Mesenteric fat pad (tissue), 1 donor: Measurements from ENCODE around the gene COL12A1. TPM values are rescaled to one million over a fixed set of nuclear protein-coding genes. Genes with fewer than 3 reads are reported as not detected.

Experiments used
- DNase-seq: peaks from one replicate; pipeline ENCODE4 v3.0.0-alpha.2; 2020; ENCODE audit warnings: low spot score
- total RNA-seq: library from RNA; stranded (reverse); fragmentation: NEBNext Ultra II Directional; extraction: Animal tissue kit (Norgen Biotek cat#: 25700); gene quantifications from one replicate; pipeline ENCODE4 v1.2.1, GENCODE V29; 2021
- donor health status: DM: yes; HTN: yes; CAD: no.

The COL12A1 gene
- total RNA-seq, 1 donor from 2014 or later, result 376 TPM

DNA sequence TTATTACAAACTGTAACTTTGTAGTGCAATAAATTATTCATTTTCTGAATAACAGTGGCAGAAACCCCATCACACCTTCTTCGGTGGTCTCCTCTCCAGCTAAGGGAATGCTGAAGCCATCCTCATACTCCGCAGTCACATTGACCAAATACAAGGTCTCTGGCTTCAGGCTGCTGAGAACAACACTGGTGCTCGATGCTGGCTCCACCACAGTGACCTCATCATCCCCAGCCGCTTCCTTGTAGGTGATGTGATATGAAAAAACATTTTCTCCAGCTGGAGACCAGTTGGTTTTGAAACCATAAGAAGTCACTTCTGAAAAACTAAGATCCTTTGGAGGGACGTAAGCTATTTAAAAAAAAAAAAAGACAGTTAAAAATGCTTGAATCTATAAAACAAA is 25.0 kb downstream of the COL12A1 start:
- no peak for DNase-seq

DNA sequence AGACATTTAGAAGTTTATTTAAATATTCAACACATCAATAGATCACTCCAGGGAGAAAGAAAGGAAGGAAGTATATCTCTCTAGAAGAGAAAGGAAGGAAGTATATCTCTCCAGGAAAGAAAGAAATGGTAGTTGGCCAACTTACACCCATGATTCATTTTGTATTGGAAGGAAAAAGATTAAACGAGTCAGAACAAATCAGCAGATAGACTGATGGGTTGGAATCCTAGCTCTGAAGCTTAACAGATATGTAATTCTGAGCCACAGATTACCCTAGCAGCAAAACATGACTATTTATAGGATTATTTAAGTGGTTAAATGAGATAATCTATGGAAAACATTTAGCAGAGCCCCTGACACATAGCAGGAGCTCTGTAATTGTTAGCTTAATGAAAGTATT is 27.1 kb downstream of the COL12A1 start:
- DNase-seq, result no peak

DNA sequence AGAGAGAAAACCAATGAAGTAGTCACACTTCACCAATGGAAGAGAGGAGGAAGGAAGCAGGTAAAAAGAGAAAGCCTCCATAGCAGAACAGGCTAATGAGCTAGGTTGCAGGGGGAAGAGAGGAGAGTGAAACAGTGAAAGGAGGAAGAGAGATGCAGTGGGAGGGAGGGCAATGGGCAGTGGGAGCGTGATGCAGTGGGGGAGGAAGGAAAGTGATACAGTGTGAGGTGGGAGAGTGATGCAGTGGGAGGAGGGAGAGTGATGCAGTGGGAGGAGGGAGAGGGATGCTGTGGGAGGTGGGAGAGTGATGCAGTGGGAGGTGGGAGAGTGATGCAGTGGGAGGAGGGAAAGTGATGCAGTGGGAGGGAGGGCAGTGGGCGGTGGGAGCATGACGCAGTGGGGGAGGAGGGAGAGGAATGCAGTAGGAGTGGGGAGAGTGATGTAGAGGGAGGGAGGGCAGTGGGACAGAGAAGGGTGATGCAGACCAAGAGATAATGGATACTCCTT is 29.7 kb downstream of the COL12A1 start:
- DNase-seq, result no peak

DNA sequence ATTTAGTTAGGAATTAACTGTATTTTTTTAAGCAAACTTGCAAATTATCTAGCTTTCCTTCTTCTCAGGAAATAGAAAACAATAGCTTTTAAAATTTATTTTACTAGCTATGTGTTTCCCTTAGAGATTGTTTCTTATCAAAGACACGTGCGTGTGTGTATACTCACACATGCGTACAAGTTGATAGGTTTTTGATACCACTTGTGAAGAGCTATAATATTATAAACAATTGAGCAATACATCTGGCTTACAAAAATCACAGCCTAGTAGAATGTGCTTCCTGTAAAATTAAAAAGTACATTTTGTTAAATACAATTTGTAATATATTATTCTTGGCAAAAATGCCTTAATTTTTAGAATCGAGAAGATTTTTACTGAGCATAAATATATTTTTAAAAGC is 33.9 kb downstream of the COL12A1 start:
- no peak for DNase-seq

DNA sequence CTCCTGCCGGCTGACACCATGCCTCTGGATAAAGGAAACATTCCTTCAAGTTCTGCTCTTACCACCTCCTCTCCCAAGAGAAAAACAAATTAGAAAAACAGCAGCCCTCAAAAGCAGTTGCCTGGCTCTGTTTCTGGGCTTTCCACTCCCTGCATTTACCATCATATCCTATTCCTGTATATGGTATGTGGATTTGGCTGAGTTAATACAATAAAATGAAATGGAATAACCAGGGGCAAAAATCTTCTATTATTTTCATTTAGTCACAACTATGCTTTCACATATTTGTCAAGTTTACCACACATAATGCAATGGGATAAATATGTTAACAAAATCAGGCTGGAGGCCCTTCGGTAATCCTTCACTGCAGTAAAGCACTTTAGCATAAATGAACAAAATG is 34.3 kb downstream of the COL12A1 start:
- no peak for DNase-seq

DNA sequence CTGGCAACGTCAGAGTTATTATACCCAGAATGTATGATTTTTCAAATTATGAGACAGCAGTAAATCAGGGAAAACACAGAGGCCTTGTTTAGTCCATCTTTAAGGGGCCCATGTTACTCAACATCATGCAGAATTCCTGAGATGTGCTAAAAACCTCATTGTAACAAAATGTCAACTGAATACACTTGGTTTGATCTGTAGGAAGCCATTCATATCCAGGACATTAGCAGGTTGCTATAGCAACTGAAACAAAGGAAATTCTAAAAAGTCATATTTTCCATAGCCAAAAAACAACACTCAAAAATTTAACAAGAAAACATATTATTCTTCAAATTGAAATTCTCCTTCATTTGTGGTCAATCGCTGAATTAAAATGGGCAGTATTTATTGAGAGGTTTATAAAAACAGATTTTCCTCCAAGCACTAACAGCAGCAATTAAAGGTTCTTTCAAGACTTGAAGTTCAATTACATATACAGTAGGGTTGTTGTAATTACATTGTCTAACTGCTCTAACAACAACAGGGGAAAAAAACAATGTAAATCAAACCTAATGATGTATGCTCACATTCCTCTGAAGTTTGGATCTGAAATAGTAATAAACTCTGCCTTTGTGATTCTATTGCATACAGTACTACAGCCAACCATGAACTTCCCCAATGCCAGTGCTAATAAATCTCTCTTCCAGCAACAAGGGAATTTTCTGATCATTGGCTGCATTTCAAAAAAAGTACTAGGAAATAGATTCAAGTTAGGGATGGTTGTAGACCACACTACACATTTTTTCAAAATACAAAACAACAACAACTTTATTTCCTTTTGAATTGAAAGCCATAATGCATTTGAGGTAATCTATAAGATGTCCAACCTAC is 34.9 kb downstream of the COL12A1 start:
- DNase-seq, result no peak

DNA sequence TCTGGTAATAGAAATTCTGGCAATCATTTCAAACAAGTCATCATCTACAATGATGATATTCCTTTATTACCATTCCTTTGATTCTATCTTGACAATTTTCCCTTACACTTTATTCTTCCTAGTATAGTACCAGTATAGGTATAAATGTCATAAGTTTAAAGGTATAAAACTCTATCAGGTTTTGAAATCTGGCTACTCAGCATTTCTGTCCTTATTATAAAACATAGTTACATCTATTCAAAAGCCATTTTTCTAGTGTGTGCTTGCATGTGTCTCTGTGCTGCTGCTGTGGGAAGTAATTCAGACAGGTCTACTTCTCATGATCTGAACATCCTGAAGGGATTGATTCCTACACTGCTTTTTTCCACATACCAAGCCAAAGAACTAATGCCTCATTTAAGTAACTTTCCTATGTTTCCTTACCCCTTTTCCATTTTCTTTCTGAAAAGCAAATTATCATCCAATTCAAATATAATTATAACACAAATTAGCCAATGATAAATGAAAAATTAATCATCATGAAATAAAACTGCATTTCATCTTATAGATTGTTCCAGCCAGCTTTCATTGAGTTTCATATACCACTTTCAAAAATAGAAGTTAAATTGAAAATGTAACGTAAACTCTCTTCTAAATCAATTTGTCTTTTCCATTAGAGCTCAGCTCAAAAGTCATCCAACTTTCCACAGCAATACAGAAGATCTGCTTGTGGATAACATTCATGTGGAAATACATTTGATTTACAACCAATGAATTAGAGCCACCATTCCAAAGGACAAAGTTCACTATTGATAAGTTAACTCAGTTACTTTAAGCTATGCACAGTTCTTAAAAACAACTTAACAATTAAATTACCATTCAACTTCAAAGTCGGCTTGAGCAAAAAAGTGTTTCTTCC is 35.9 kb downstream of the COL12A1 start:
- no peak for DNase-seq

DNA sequence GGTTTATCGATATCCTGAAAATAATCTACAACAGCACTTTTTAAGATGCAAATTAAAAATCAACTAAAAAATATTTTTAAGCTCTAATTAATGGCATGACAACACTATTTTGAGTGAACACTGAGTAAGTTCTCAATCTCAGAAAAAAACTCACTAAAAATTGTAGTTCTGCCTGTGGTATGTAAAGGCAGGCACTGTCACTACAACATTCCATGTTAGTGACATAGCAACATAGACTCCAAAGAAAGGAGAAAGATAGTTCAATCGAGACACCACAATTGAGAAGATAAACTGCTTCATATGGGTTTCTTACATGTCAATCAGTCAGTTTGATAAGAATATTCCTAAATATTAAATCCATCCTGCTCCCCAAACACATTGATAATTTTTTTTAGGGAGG is 38.0 kb downstream of the COL12A1 start:
- DNase-seq, result no peak

DNA sequence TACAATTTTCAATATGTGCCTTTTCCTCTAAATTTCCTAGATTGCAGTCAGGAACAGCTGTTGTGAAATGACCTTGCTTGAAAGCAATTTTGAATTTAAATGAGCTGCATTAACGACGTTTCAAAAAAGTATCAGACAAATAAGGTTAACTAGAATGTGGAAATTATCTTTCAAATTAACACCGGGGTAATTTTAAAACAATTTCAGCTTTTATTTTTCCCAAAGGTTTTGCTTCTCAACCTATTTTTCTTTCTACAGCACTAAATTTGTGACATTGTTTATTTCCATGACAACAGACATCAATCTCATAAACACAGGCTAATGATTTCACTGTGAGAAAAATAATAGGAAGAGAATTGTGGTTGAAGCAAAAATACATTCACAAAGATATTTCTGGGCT is 38.5 kb downstream of the COL12A1 start:
- no peak for DNase-seq

DNA sequence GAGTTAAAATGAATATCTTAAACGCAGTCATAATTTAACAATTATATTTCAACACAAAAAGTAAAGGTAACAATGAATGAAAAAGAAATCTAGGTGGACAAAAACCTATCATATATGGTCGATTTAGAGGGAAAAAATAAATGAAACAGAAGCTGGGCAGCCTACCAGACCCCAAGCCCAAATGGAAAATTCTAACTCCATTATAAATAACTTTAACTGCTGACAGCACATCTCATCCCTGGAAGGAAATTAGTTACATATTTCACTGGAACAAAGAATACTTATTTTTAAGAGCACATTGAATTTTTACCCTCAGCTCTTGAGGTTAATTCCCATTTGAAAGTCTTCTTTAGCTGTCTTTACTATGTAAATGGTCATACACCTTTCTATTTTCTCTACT is 39.1 kb downstream of the COL12A1 start:
- no peak for DNase-seq

DNA sequence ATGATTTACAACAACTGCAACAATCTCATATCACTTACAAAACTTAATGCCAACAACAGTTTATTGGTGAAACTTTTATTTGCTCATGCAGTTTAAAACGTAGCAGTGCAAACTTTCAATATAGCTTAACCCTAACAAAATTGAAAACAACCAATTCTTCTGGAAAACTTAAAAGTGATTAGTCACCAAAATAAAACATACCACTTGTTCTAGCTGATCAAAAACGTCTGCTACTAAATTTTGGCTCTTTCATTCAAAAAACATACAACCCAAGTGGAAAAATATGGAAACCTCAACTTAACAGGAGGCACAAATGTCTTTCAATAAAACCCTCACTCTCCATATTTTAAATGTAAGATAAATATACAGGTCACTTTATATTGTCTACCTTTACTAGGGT is 39.6 kb downstream of the COL12A1 start:
- DNase-seq, result no peak

DNA sequence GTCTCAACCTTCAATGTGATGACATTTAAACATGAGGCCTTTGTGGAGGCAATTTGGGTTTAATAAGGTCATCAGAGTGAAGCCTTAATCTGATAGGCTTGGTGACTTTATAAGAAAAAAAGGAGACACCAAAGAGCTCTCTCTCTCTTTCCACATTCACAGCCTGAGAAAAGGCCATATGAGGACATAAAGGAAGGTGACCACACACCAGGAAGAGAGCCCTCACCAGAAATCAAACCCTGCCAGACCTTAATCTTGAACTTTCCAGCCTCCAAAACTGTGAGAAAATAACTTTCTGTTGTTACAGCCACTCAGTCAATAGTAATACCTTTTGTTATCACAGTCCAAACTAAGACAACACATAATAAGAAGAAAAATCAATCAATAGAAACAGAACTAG is 47.7 kb downstream of the COL12A1 start:
- DNase-seq, result no peak

DNA sequence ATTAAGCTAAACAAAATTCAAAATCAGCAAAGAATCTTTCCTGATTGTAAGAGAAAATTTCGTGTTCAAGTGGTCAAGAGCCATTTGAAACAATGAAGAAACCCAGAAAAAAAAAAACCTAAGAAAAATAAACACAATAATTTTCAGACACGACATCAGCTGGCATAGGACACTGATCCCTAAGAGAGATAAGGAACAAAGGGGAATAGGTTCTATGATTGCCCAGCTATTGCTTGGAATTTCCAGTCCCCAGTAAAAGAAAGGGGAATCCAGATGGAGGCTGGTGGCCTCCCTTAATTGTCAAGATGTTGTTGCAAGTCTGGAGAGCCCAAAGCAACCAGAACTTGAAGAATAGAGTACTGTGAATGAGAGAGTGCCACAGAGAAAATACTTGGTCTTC is 48.5 kb downstream of the COL12A1 start:
- DNase-seq, result no peak

DNA sequence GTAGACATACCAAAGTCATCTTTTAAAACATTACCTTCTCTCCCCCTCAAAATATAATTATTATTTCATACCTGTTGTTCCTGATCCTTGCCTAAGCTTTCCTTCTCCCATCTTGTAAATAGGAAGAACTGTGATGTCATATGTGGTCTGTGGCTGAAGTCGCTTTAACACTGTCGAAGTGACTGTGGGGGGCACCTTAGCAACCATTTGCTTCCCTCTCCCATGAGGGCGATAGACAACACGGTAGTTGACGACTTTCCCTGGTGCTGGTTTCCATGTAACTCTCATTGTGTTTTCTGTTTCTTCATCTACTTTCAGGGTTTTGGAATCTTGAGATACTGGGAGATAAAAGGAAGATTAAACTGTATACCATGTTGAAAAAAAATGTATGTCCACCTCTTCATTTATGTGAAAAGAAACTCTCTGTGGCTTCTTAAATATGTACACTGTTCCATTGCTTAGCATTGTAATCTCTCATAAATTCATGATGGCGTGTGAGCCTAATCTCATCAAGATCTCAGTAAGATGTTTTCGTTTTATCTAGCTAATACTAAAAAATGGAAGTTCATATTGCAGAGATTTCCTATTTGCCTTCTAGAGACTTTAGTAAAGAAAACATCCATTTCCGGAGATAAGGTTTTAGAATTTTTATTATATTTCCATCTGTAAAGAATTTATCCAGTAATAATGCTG is 49.5 kb downstream of the COL12A1 start:
- DNase-seq, result no peak

DNA sequence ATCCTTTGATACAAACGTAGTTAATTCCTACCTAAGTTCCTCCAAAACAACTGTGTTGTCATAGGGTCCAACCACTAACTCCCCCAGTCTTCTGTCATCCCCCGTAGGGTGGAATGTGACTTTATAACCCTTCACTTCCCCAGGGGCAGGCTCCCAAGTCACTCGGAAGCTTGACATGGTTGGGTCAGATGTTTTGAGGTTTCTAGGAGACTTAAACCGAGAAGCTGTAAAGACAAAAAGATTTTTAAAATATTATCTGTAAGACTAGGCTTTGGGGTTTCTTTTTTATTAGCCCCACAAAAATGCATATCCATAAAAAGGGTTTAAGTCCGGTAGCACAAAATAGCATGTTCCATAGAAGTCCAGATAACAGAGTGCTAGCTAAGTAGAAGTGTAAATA is 50.2 kb downstream of the COL12A1 start:
- no peak for DNase-seq

DNA sequence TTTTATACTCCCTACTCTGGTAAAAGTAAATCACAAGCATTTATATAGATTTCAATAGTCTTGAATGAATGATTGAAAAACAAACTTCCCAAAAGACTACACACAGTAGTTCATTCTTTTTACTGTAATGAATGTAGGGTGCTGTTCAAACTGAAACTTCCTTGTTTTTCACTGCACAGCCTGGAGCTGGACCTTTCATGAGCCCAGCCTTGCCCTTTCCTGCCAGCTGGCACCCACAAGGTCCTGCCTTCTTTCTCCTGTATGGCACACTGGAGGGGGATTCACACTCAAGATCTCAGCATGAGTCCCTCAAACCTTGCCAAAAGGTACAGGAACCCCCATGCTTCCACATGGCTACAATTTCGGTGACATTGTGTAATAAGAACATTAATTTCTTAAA is 50.9 kb downstream of the COL12A1 start:
- no peak for DNase-seq

DNA sequence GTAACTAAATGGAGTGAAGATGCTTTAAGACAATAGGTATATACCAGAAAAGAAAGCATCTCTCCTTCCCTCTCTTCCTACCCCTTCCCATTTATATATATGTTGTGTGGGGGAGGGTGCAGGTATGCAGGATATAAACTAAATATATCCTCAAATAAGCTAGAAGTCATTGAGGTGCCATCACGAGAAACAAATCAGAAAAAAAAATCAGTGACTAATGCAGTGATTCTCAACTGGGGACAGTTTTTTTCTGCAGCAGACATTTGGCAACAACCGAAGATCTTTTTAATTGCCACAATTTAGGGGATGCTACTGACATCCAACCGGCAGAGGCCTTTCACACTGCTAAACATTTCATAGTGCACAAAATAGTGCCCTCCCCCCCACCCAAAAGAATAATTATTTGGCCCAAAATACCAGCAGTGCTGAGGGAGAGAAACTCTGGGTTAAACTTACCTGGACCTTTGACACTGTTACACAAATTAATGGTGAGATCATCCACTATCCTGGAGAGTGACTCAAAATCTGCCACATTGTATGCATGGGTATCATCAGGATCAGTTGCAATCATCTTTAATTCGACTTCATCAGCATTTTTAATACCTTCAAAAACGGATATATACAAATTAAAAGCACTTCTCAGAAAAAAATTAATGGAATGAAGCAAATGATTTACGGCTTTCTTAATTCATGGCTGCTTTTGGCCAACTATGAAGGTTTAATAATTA is 55.0 kb downstream of the COL12A1 start:
- no peak for DNase-seq

DNA sequence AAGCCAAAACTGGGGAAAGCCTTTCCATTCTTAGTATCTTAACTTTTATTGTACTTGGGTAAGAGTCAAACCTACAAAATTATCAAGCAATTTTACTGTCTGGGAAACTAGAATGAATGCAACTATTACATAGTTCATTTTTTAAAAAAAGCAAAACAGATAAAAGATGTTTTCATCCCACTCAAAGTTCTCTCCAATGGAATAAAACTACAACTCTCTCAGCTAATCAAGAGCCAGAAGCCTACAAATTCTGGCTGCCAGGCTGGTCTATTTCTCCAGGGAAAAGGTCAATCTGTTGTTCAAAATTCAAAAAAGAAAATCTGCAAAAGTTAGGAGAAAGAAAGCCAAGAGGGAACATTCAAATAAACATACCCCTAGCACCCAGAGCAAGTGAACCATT is 56.2 kb downstream of the COL12A1 start:
- DNase-seq, result no peak

DNA sequence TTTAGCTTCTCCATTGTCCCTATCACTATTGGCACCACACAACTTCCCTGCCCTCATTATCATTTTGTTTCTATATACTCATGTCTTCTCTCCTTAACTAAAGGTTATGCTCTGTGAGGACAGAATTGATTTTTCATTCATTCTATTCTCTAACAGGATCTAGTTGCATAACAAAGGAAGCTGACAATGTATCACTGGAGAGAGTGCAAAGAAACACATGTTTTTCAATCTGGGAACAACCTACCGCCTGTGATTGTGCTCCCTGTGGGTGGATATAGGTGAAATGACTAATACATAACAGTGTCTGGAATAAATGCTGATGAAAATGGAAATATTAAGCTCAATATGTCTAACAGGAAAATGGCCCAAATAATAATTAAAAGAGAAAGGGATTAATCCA is 56.6 kb downstream of the COL12A1 start:
- DNase-seq, result no peak

DNA sequence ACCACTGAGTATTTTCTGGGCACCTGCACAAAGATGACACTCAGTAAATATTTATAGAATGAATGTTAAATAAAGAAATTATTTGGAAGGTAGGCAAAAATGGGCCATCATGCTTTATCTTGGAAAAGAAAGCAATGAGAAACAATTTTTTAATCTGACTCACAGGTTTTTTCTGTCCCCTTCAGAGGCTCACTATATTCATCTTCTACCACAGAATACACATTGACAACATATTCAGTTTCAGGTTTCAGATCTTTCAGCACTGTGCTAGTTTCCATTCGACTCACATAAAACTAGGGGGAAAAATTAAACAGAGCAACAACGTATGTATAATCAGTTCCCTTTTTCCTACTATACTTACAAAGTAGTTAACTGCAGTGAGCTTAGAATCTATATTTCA is 58.3 kb downstream of the COL12A1 start:
- no peak for DNase-seq

DNA sequence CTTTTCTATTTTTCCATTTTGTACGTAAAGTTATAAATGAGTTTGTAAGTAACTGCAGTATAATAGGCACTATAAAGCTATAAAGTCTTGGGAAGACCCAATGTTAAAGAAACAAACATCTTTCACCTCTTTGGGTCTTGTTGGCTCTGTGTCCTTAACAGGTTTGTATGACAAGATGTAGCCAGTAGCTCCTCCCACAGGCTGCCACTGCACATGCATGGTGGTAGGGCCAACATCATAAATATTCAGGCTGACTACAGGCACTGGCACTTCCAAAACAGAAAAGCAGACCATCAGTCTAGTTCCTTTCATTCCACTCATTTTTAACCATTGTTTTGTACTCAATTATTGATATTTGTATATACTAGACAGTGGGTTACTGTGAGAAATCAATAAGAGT is 59.9 kb downstream of the COL12A1 start:
- DNase-seq, result no peak
